Stomach (tissue), 9 donors: Measurements from ENCODE around the gene ATOX1. TPM values are rescaled to one million over a fixed set of nuclear protein-coding genes. Genes with fewer than 3 reads are reported as not detected.

Source experiments
- DNase-seq, 2 donors: peaks; one replicate each; pipeline versions ENCODE4 v3.0.0 to v3.0.0-alpha.2; 2013 to 2019
- H3K27ac ChIP-seq, 5 donors: fragments of 200-600 bp in 4 of 5; sonication (generic) in 4 of 5; one replicate each; pipeline ENCODE4 v1.5.1; 2013 to 2019; ENCODE audit warnings: mild to moderate bottlenecking in 1 of 5, moderate library complexity in 1 of 5
- H3K27me3 ChIP-seq, 3 donors: fragments of 200-600 bp; sonication (generic); one replicate each; pipeline ENCODE4 v1.5.1; 2017 to 2019; ENCODE audit warnings: mixed run types in 1 of 3
- H3K36me3 ChIP-seq, 4 donors: fragments of 200-600 bp; sonication (generic); 1 replicate in 3 of 4; 2 replicates in 1 of 4; pipeline ENCODE4 v1.5.1; 2016 to 2019
- H3K4me1 ChIP-seq, 4 donors: fragments of 200-600 bp; sonication (generic); one replicate each; pipeline ENCODE4 v1.5.1; 2016 to 2019
- H3K4me3 ChIP-seq, 4 donors: fragments of 200-600 bp; sonication (generic) in 3 of 4; one replicate each; pipeline ENCODE4 v1.5.1; 2016 to 2019; ENCODE audit warnings: mild to moderate bottlenecking in 1 of 4
- H3K9me3 ChIP-seq, 4 donors: fragments of 200-600 bp; sonication (generic); one replicate each; pipeline ENCODE4 v1.5.1; 2016 to 2019
- CTCF ChIP-seq, 7 experiments: fragments of 450-650 bp in 4 of 7; fragments of 200-600 bp in 3 of 7; sonication (generic) in 3 of 7; IDR thresholded peaks; one replicate each; pipeline ENCODE4 v1.5.1; 2016 to 2019; ENCODE audit warnings: antibody characterized with exemption in 7 of 7, control low read depth in 2 of 7, mild to moderate bottlenecking in 1 of 7
- EP300 ChIP-seq: sonication (generic); formaldehyde crosslinking; IDR thresholded peaks from one replicate; pipeline ENCODE4 v1.6.1; 2017; ENCODE audit warnings: antibody characterized with exemption
- POLR2A ChIP-seq, 4 donors: fragments of 450-650 bp; IDR thresholded peaks; one replicate each; pipeline ENCODE4 v1.6.1; 2016; ENCODE audit warnings: antibody characterized with exemption in 4 of 4, control low read depth in 2 of 4, mild to moderate bottlenecking in 1 of 4, moderate library complexity in 1 of 4
- POLR2AphosphoS5 ChIP-seq, 3 donors: sonication (generic); formaldehyde crosslinking; IDR thresholded peaks; one replicate each; pipeline ENCODE4 v1.6.1; 2016; ENCODE audit warnings: antibody characterized with exemption in 3 of 3
- whole genome bisulfite sequencing, 5 donors: extraction: QIAGEN DNeasy Blood & Tissue Kit in 3 of 5; methylation state at CpG; one replicate each; pipeline versions ENCODE4 v1.1.5 to v1.1.7; 2013 to 2018; 5-methylcytosine and 5-hydroxymethylcytosine counted together
- intact Hi-C: fragments of 100-400 bp; cut with DNase I; formaldehyde crosslinking; loops from one replicate; pipeline ENCODE4 v1.15.1; 2023; ENCODE audit warnings: low total_unique reads
- polyA plus RNA-seq, 3 donors: library from polyadenylated mRNA; stranded (reverse); fragments of 200-250 nt; gene quantifications; one replicate each; pipeline ENCODE4 v1.2.3, GENCODE V29; 2013
- total RNA-seq, 5 donors: library from RNA; depleted of rRNA; stranded (reverse); fragments of >200 nt; gene quantifications; one replicate each; pipeline versions ENCODE4 v1.1.0 to v1.2.3, GENCODE V29; 2014 to 2016
- donor health status: healthy with polysubstance abuse.
- donor health status: Bipolar disorder and iron deficiency.
- donor health status: healthy.

The ATOX1 gene
- total and polyA plus RNA-seq, 8 donors = 24.6 to 177 (median 80.6) TPM; not detected in 1

GRCh38 chr5:151708126-151708525 is 50.3 kb downstream of the ATOX1 start:
- no peak for DNase-seq
- intact Hi-C loops = no loop called here
- TF ChIP-seq POLR2AphosphoS5 (IDR thresholded peaks at IDR 0.05) = no peak
- TF ChIP-seq POLR2A (IDR thresholded peaks at IDR 0.05) = no peak
- TF ChIP-seq CTCF (IDR thresholded peaks at IDR 0.05) = no peak
- no peak for TF ChIP-seq EP300
- Histone ChIP-seq H3K9me3 (no peaks in the 10 kb centered on the region), H3K4me1 (no peaks in the 10 kb centered on the region), H3K4me3 (no peak overlapping the region), H3K27me3 (no peaks in the 10 kb centered on the region), H3K36me3 (no peaks in the 10 kb centered on the region), H3K27ac (no peak overlapping the region)

- DNase-seq = peak in 1 of 2 donors; percentile 61
- H3K4me3 ChIP-seq = no peak overlapping the region
- H3K9me3 ChIP-seq = no peaks in the 10 kb centered on the region
- H3K27me3 ChIP-seq = no peaks in the 10 kb centered on the region
- intact Hi-C loops = no loop called here
- WGBS, 5 donors = 47 to 69% (median 54%) methylated on average over 2 of the region's 2 CpGs
- no peak overlapping the region for H3K27ac ChIP-seq
- no peaks in the 10 kb centered on the region for H3K4me1 ChIP-seq
- TF ChIP-seq POLR2A (IDR thresholded peaks at IDR 0.05) (no peak), POLR2AphosphoS5 (IDR thresholded peaks at IDR 0.05) (no peak), CTCF (IDR thresholded peaks at IDR 0.05) (no peak), EP300 (no peak)
- no peaks in the 10 kb centered on the region for H3K36me3 ChIP-seq
Measured at GRCh38 chr5:151707567-151707966, 50.9 kb downstream of the ATOX1 start.

- H3K9me3 ChIP-seq = no peaks in the 10 kb centered on the region
- H3K4me1 ChIP-seq = no peaks in the 10 kb centered on the region
- no peak overlapping the region for H3K4me3 ChIP-seq
- no peak for DNase-seq
- H3K36me3 ChIP-seq = no peaks in the 10 kb centered on the region
- no peak overlapping the region for H3K27ac ChIP-seq
- no peak for TF ChIP-seq POLR2A (IDR thresholded peaks at IDR 0.05)
- TF ChIP-seq POLR2AphosphoS5 (IDR thresholded peaks at IDR 0.05) = no peak
- TF ChIP-seq EP300 = no peak
- TF ChIP-seq CTCF (IDR thresholded peaks at IDR 0.05) = no peak
- H3K27me3 ChIP-seq = no peaks in the 10 kb centered on the region
- intact Hi-C loops = no loop called here
Measured at GRCh38 chr5:151706906-151707305, 51.5 kb downstream of the ATOX1 start.

- DNase-seq = no peak
- Histone ChIP-seq H3K4me1 (peaks cover 1 to 11% (median 6%) of the 10 kb centered on the region in 4 donors), H3K36me3 (no peaks in the 10 kb centered on the region), H3K4me3 (no peak overlapping the region), H3K27ac (no peak overlapping the region), H3K27me3 (no peaks in the 10 kb centered on the region), H3K9me3 (no peaks in the 10 kb centered on the region)
- TF ChIP-seq EP300 (no peak), POLR2A (IDR thresholded peaks at IDR 0.05) (no peak), CTCF (IDR thresholded peaks at IDR 0.05) (no peak), POLR2AphosphoS5 (IDR thresholded peaks at IDR 0.05) (no peak)
- 24 to 54% (median 37%) methylated on average over 1 of the region's 1 CpG for WGBS, 5 donors
- intact Hi-C loops = no loop called here
Measured at GRCh38 chr5:151703780-151704179, 54.7 kb downstream of the ATOX1 start.
